H1 (cell line): Measurements from ENCODE around the gene DGKH. TPM values are rescaled to one million over a fixed set of nuclear protein-coding genes. Genes with fewer than 3 reads are reported as not detected.

Experiments used
- CTCF ChIA-PET: fragments of 300-600 bp; sonication (Branson Sonifier 250); formaldehyde crosslinking; loops from one replicate; lab custom pipeline; 2021; ENCODE audit not compliant: partially characterized antibody; lab: Charles Lee
- POLR2A ChIA-PET: fragments of 300-600 bp; sonication (Branson Sonifier 250); formaldehyde crosslinking; loops from one replicate; lab custom pipeline; 2021; ENCODE audit warnings: inconsistent platforms; ENCODE audit not compliant: partially characterized antibody; lab: Charles Lee
- DNase-seq, 2 experiments: peaks; one replicate each; pipeline versions ENCODE4 v3.0.0 to v3.0.0-alpha.2; 2010 to 2022; ENCODE audit warnings: low spot score in 2 of 2, low read depth in 1 of 2, mixed read lengths in 1 of 2
- FAIRE-seq: peaks from 2 replicates; lab custom pipeline; 2011; peaks lifted over from hg19 to GRCh38; lab: Jason Lieb, UNC
- H2AFZ ChIP-seq: 2 replicates; pipeline ENCODE4 v1.8.1; 2012; ENCODE audit warnings: low read length, inconsistent platforms
- H2AK5ac ChIP-seq: 2 replicates; pipeline ENCODE4 v1.6.1; 2013; ENCODE audit warnings: low read depth, low read length
- H2BK120ac ChIP-seq: replicated peaks from 2 replicates; pipeline ENCODE3; 2013; ENCODE audit warnings: low read depth, low read length, inconsistent platforms
- H2BK12ac ChIP-seq: 2 replicates; pipeline ENCODE4 v1.6.1; 2013; ENCODE audit warnings: low read depth, low read length
- H2BK15ac ChIP-seq: 2 replicates; pipeline ENCODE4 v1.6.1; 2013; ENCODE audit warnings: low read length
- H2BK20ac ChIP-seq: 2 replicates; pipeline ENCODE4 v1.6.1; 2013; ENCODE audit warnings: low read length
- H2BK5ac ChIP-seq: 2 replicates; pipeline ENCODE4 v1.6.1; 2013; ENCODE audit warnings: low read depth, low read length
- H3K14ac ChIP-seq: 2 replicates; pipeline ENCODE4 v1.6.1; 2013; ENCODE audit warnings: inconsistent platforms; ENCODE audit not compliant: insufficient read length
- H3K18ac ChIP-seq: 2 replicates; pipeline ENCODE4 v1.6.1; 2013; ENCODE audit warnings: low read length; ENCODE audit errors: extremely low read depth
- H3K23ac ChIP-seq: 2 replicates; pipeline ENCODE4 v1.6.1; 2013; ENCODE audit warnings: inconsistent platforms; ENCODE audit not compliant: insufficient read length
- H3K23me2 ChIP-seq: 2 replicates; pipeline ENCODE4 v1.6.1; 2013; ENCODE audit warnings: low read depth, low read length
- H3K27ac ChIP-seq: 2 replicates; pipeline ENCODE4 v1.6.1; 2011; ENCODE audit warnings: low read depth, low read length, inconsistent platforms
- H3K27me3 ChIP-seq, 4 experiments: replicated peaks in 1 of 4; 1 replicate in 1 of 4; 2 replicates in 3 of 4; pipeline versions ENCODE4 v1.6.1 to v1.8.1; 2011 to 2013; ENCODE audit warnings: low read length in 3 of 4, mild to moderate bottlenecking in 3 of 4, inconsistent platforms in 2 of 4, mixed read lengths in 2 of 4, moderate library complexity in 1 of 4; ENCODE audit not compliant: control insufficient read depth in 3 of 4, insufficient read depth in 3 of 4; ENCODE audit errors: extremely low read depth in 1 of 4
- H3K36me3 ChIP-seq, 4 experiments: 2 replicates each; pipeline versions ENCODE4 v1.6.1 to v1.8.1; 2011 to 2013; ENCODE audit warnings: mild to moderate bottlenecking in 4 of 4, low read length in 3 of 4, moderate library complexity in 2 of 4, control low read depth in 1 of 4, inconsistent platforms in 1 of 4; ENCODE audit not compliant: insufficient read depth in 4 of 4, control insufficient read depth in 2 of 4
- H3K4ac ChIP-seq: replicated peaks from 2 replicates; pipeline ENCODE3; 2013; ENCODE audit warnings: low read length, low read depth, mixed read lengths, inconsistent platforms; ENCODE audit not compliant: insufficient read length
- H3K4me1 ChIP-seq, 4 experiments: replicated peaks in 1 of 4; 1 replicate in 1 of 4; 2 replicates in 3 of 4; pipeline versions ENCODE4 v1.6.1 to v1.8.1; 2011 to 2013; ENCODE audit warnings: low read length in 3 of 4, inconsistent platforms in 2 of 4, mixed read lengths in 1 of 4; ENCODE audit not compliant: insufficient read depth in 4 of 4, control insufficient read depth in 3 of 4
- H3K4me2 ChIP-seq, 2 experiments: 2 replicates each; pipeline versions ENCODE4 v1.6.1 to v1.8.1; 2011 to 2013; ENCODE audit warnings: low read depth in 2 of 2, low read length in 2 of 2, control low read depth in 1 of 2, inconsistent platforms in 1 of 2, mild to moderate bottlenecking in 1 of 2; ENCODE audit not compliant: insufficient read depth in 1 of 2
- H3K4me3 ChIP-seq, 4 experiments: fragments of 200-600, 300-600 bp in 1 of 4; sonication (generic), shearing (Covaris generic), sonication (Bioruptor Twin) in 1 of 4; 2 replicates each; pipeline versions ENCODE4 v1.5.1 to v1.8.1; 2011 to 2016; ENCODE audit warnings: low read length in 4 of 4, low read depth in 3 of 4, control low read depth in 2 of 4, inconsistent platforms in 2 of 4, mild to moderate bottlenecking in 2 of 4, mixed read lengths in 1 of 4, moderate library complexity in 1 of 4; ENCODE audit not compliant: insufficient read depth in 2 of 4; ENCODE audit errors: extremely low read depth in 1 of 4
- H3K56ac ChIP-seq: replicated peaks from 2 replicates; pipeline ENCODE3; 2013; ENCODE audit warnings: low read depth, mild to moderate bottlenecking, mixed read lengths, low read length, inconsistent platforms; ENCODE audit not compliant: insufficient read length
- H3K79me1 ChIP-seq: 2 replicates; pipeline ENCODE4 v1.6.1; 2013; ENCODE audit warnings: low read depth, low read length, control low read depth
- H3K79me2 ChIP-seq, 2 experiments: 2 replicates each; pipeline versions ENCODE4 v1.6.1 to v1.8.1; 2012 to 2013; ENCODE audit warnings: low read length in 2 of 2, mild to moderate bottlenecking in 2 of 2, inconsistent platforms in 1 of 2; ENCODE audit not compliant: insufficient read depth in 2 of 2, control insufficient read depth in 1 of 2
- H3K9ac ChIP-seq, 4 experiments: replicated peaks in 1 of 4; 1 replicate in 1 of 4; 2 replicates in 3 of 4; pipeline versions ENCODE4 v1.6.1 to v1.8.1; 2011 to 2013; ENCODE audit warnings: low read depth in 3 of 4, low read length in 3 of 4, control low read depth in 2 of 4, mild to moderate bottlenecking in 2 of 4, moderate library complexity in 2 of 4, inconsistent platforms in 1 of 4; ENCODE audit errors: extremely low read depth in 1 of 4
- H3K9me3 ChIP-seq, 2 experiments: 2 replicates each; pipeline versions ENCODE4 v1.6.1 to v1.8.1; 2012 to 2013; ENCODE audit warnings: mild to moderate bottlenecking in 2 of 2, moderate library complexity in 2 of 2, control low read depth in 1 of 2, inconsistent platforms in 1 of 2, low read depth in 1 of 2, low read length in 1 of 2, mixed read lengths in 1 of 2; ENCODE audit not compliant: insufficient read depth in 2 of 2
- H4K20me1 ChIP-seq, 2 experiments: replicated peaks in 1 of 2; 2 replicates each; pipeline versions ENCODE3 to v1.8.1; 2011 to 2013; ENCODE audit warnings: inconsistent platforms in 2 of 2, low read length in 2 of 2, mild to moderate bottlenecking in 1 of 2; ENCODE audit not compliant: insufficient read depth in 2 of 2, control insufficient read depth in 1 of 2
- H4K5ac ChIP-seq: 2 replicates; pipeline ENCODE4 v1.6.1; 2013; ENCODE audit warnings: low read length, low read depth, mixed read lengths, inconsistent platforms; ENCODE audit not compliant: insufficient read length
- H4K8ac ChIP-seq: 2 replicates; pipeline ENCODE4 v1.8.0; 2013; ENCODE audit warnings: mild to moderate bottlenecking, moderate library complexity, low read length, inconsistent platforms; ENCODE audit not compliant: insufficient read depth; ENCODE audit errors: extremely low read depth
- H4K91ac ChIP-seq: replicated peaks from 2 replicates; pipeline ENCODE3; 2013; ENCODE audit warnings: low read length, mixed read lengths, inconsistent platforms; ENCODE audit not compliant: insufficient read length
- CBX8 ChIP-seq: fragments of 300-800, 300-1000 bp; sonication (generic); IDR thresholded peaks from 2 replicates; pipeline ENCODE4 v1.7.1; 2016; ENCODE audit warnings: low read depth, low read length, borderline replicate concordance
- HDAC2 ChIP-seq, 2 experiments: fragments of 300-600 bp in 1 of 2; sonication (generic) in 1 of 2; IDR thresholded peaks; 2 replicates each; pipeline ENCODE4 v1.6.1; 2011 to 2012; ENCODE audit warnings: low read depth in 2 of 2, low read length in 2 of 2, mild to moderate bottlenecking in 2 of 2, moderate library complexity in 2 of 2, borderline replicate concordance in 1 of 2, inconsistent platforms in 1 of 2
- HDAC6 ChIP-seq: IDR thresholded peaks from one replicate; pipeline ENCODE4 v1.7.1; 2012; ENCODE audit warnings: low read depth, mild to moderate bottlenecking, inconsistent platforms, low read length, moderate library complexity
- JUND ChIP-seq: IDR thresholded peaks from 2 replicates; pipeline ENCODE4 v1.6.1; 2011; ENCODE audit warnings: mild to moderate bottlenecking, improper control_type of control experiment, low read length
- KDM4A ChIP-seq: IDR thresholded peaks from one replicate; pipeline ENCODE4 v1.7.1; 2012; ENCODE audit warnings: low read depth, mild to moderate bottlenecking, moderate library complexity, low read length, inconsistent platforms; ENCODE audit not compliant: severe bottlenecking
- MAFK ChIP-seq: IDR thresholded peaks from 2 replicates; pipeline ENCODE4 v1.6.1; 2012; ENCODE audit warnings: low read depth, mild to moderate bottlenecking, improper control_type of control experiment, low read length
- POU5F1 ChIP-seq: IDR thresholded peaks from 2 replicates; pipeline ENCODE4 v1.6.1; 2011; ENCODE audit warnings: low read depth, mild to moderate bottlenecking, low read length, moderate library complexity
- SP1 ChIP-seq: IDR thresholded peaks from 2 replicates; pipeline ENCODE4 v1.6.1; 2011; ENCODE audit warnings: low read depth, low read length
- SRF ChIP-seq: IDR thresholded peaks from 2 replicates; pipeline ENCODE4 v1.6.1; 2011; ENCODE audit warnings: mild to moderate bottlenecking, low read depth, low read length, moderate library complexity
- TEAD4 ChIP-seq: IDR thresholded peaks from 2 replicates; pipeline ENCODE4 v1.6.1; 2012; ENCODE audit warnings: low read depth, low read length, inconsistent platforms, mixed read lengths
- WGBS, 2 experiments: shearing (Covaris generic) in 1 of 2; methylation state at CpG; one replicate each; pipeline versions ENCODE4 v1.1.6 to v1.1.7; 2013 to 2015; ENCODE audit warnings: low lambda C conversion rate in 2 of 2, mixed read lengths in 2 of 2, inconsistent platforms in 1 of 2, low coverage in 1 of 2, missing lambda C conversion rate in 1 of 2; ENCODE audit not compliant: insufficient replicate concordance in 2 of 2, insufficient coverage in 1 of 2, insufficient read length in 1 of 2; ENCODE audit errors: extremely low coverage in 1 of 2, missing lambda C conversion rate in 1 of 2; 5-methylcytosine and 5-hydroxymethylcytosine counted together
- polyA plus RNA-seq, 7 experiments: library from polyadenylated mRNA; depleted of rRNA in 3 of 7; stranded (reverse) in 5 of 7; unstranded in 2 of 7; fragments of >200 nt in 5 of 7; fragments of 200-250 nt in 2 of 7; gene quantifications; 1 replicate in 5 of 7; 2 replicates in 1 of 7; 4 replicates in 1 of 7; pipeline versions ENCODE4 v1.2.1 to v1.2.3, GENCODE V29; 2011 to 2013; ENCODE audit warnings: missing spikeins in 2 of 7, mixed read lengths in 2 of 7
- total RNA-seq: library from RNA; stranded (reverse); fragmentation: NEBNext Ultra II Directional; extraction: Animal tissue kit (Norgen Biotek cat#: 25700); gene quantifications from 2 replicates; pipeline ENCODE4 v1.2.1, GENCODE V29; 2021
- TF ChIP-seq, protein P1 (sequence below): IDR thresholded peaks from 2 replicates; pipeline ENCODE4 v1.6.1; 2012; ENCODE audit warnings: inconsistent platforms
- TF ChIP-seq, protein P2 (sequence below): IDR thresholded peaks from 2 replicates; pipeline ENCODE4 v1.6.1; 2012; ENCODE audit warnings: low read length, inconsistent platforms

Gene DGKH
- total and polyA plus RNA-seq, 2 of the 8 experiments (the other 6 are each of a cell fraction or from before 2014, with no cell fraction given) = 2.1 to 7.9 TPM

- Histone ChIP-seq H3K4me2 (no peak overlapping the region; a peak in 1 of 4 replicates), H3K36me3 (no peaks in the 10 kb centered on the region), H4K5ac (no peak overlapping the region), H2BK15ac (no peak overlapping the region), H3K27ac (no peak overlapping the region), H3K4me1 (peaks cover 0 to 4% (median 4%) of the 10 kb centered on the region in 4 experiments; a peak in 3 of 7 replicates), H3K56ac (no peak overlapping the region), H4K8ac (no peak overlapping the region), H3K18ac (no peak overlapping the region), H3K4ac (no peak overlapping the region), H2BK12ac (no peak overlapping the region), H2AK5ac (no peak overlapping the region), H3K9me3 (no peaks in the 10 kb centered on the region), H3K79me2 (peaks cover 0 to 15% of the 10 kb centered on the region in 2 experiments; a peak in 2 of 4 replicates), H3K79me1 (0 out of 2 replicates have a peak, but pooled peaks cover 3% of the 10 kb centered on the region), H2BK5ac (no peak overlapping the region), H3K14ac (no peak overlapping the region), H3K9ac (no peak overlapping the region), H3K23ac (no peak overlapping the region), H2AFZ (no peak overlapping the region), H4K20me1 (peaks cover 8% of the 10 kb centered on the region in 2 experiments), H2BK120ac (no peak overlapping the region), H3K27me3 (peaks cover 0 to 31% (median 10%) of the 10 kb centered on the region in 4 experiments; a peak in 6 of 7 replicates), H2BK20ac (no peak overlapping the region), H3K23me2 (peaks cover 20% of the 10 kb centered on the region), H3K4me3 (no peak overlapping the region), H4K91ac (no peak overlapping the region)
- CTCF ChIA-PET = interaction anchor here (1.2 to 1.5 kb wide), 3 partner anchors 12 to 73 kb away, joined by 3 to 5 read pairs (median 3); no protein-coding TSS in a partner anchor
- DNase-seq (no peak), FAIRE-seq (no peak)
- POLR2A ChIA-PET = interaction anchor here (0.8 to 2.3 kb wide), 2 partner anchors 86 to 120 kb away, joined by 3 to 8 read pairs; no protein-coding TSS in a partner anchor
- WGBS, 2 experiments = 84% methylated on average over 4 of the region's 4 CpGs; no CpG with 5 or more reads in 1 of the 2 experiments
- TF ChIP-seq, protein P1, sequence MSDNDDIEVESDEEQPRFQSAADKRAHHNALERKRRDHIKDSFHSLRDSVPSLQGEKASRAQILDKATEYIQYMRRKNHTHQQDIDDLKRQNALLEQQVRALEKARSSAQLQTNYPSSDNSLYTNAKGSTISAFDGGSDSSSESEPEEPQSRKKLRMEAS = no peak
- TF ChIP-seq HDAC6 = no peak
- no peak for TF ChIP-seq CBX8
- TF ChIP-seq, protein P2, sequence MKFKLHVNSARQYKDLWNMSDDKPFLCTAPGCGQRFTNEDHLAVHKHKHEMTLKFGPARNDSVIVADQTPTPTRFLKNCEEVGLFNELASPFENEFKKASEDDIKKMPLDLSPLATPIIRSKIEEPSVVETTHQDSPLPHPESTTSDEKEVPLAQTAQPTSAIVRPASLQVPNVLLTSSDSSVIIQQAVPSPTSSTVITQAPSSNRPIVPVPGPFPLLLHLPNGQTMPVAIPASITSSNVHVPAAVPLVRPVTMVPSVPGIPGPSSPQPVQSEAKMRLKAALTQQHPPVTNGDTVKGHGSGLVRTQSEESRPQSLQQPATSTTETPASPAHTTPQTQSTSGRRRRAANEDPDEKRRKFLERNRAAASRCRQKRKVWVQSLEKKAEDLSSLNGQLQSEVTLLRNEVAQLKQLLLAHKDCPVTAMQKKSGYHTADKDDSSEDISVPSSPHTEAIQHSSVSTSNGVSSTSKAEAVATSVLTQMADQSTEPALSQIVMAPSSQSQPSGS = no peak
- no peak for TF ChIP-seq HDAC2 (IDR thresholded peaks at IDR 0.05; ENCODE audit: borderline replicate concordance in 1 of 2, low read depth in 2 of 2, low read length in 2 of 2)
- TF ChIP-seq SP1 = no peak
- TF ChIP-seq TEAD4 = no peak
- TF ChIP-seq SRF = no peak
- no peak for TF ChIP-seq JUND
- no peak for TF ChIP-seq MAFK
- TF ChIP-seq POU5F1 = no peak
- TF ChIP-seq KDM4A = no peak
Observed at GRCh38 chr13:42046448-42046847, 2.0 kb upstream of the DGKH start.
